ENCODE results near the gene ZNF254.
"Not testable (repeated sequence)": the region's sequence is repeated elsewhere in the genome, so short reads cannot be mapped to it uniquely, and the experiment has no call there.

ZNF254 gene

DNA sequence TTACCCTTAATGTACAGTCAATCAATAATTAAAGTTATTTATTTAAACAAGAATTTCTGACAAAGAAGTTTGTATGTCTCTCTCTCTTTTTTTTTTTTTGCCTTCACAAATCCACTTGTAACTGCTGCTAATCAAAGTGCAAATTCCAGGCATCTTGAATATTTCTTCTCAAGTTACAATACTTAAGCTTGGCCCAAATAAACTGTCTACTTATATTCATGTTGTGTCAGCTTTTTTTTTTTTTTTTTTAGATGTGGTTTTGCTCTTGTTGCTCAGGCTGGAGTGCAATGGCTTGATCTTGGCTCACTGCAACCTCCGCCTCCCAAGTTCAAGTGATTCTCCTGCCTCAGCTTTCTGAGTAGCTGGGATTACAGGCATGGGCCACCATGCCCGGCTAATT, 13.6 kb downstream of the ZNF254 start:
- Mint-ChIP-seq H3K9me3 (ENCODE audit: low read depth) (peaks cover 11% of the 10 kb centered on the region), H3K4me1 (ENCODE audit: low read depth) (peaks cover 22% of the 10 kb centered on the region), H3K36me3 (peaks cover 45% of the 10 kb centered on the region)
- not testable (repeated sequence) for H3K4me3 Mint-ChIP-seq, H3K27me3 Mint-ChIP-seq, H3K27ac Mint-ChIP-seq

DNA sequence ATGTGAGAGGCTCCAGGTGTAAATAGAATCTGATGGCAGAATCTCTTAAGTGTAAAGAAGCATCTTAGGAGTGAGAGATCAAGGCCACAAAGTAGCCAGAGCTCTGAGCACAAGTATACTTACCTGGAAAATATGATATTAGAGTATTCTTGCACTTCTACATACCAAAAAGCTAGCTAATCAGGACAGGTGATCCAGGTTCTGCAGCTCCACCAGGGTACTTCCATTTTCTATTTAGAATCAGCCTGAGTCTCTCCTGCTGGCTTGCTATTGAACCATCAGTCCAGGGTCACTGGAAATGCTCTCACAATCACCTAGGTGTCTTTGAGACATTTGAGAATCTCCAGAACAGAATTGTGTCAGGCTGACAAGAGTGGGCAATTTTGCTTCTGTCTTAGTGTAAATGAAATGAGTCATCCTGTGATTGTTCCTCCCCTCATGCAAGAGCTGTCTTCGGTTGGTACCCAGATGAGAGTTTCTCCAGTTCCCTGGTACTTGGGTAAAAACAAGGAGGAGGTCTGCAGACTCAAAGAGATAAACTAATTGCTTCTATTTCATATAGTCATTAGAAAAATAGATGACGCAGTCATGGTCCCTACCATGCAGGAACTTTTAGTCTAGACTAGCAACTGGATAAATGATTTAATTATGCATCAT, 14.6 kb downstream of the ZNF254 start:
- Mint-ChIP-seq H3K4me1 (ENCODE audit: low read depth) (peaks cover 16% of the 10 kb centered on the region), H3K9me3 (ENCODE audit: low read depth) (peaks cover 10% of the 10 kb centered on the region), H3K36me3 (peaks cover 47% of the 10 kb centered on the region), H3K27me3 (no peaks in the 10 kb centered on the region), H3K4me3 (no peak overlapping the region), H3K27ac (no peak overlapping the region)

DNA sequence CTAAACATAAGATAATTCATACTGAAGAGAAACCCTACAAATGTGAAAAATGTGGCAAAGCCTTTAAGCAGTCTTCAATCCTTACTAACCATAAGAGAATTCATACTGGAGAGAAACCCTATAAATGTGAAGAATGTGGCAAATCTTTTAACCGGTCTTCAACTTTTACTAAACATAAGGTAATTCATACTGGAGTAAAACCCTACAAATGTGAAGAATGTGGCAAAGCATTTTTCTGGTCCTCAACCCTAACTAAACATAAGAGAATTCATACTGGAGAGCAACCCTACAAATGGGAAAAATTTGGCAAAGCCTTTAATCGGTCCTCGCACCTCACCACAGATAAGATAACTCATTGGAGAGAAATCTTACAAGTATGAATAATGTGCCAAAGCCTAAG, 40.6 kb downstream of the ZNF254 start:
- Mint-ChIP-seq H3K4me3 (no peak overlapping the region), H3K27me3 (no peaks in the 10 kb centered on the region)

DNA sequence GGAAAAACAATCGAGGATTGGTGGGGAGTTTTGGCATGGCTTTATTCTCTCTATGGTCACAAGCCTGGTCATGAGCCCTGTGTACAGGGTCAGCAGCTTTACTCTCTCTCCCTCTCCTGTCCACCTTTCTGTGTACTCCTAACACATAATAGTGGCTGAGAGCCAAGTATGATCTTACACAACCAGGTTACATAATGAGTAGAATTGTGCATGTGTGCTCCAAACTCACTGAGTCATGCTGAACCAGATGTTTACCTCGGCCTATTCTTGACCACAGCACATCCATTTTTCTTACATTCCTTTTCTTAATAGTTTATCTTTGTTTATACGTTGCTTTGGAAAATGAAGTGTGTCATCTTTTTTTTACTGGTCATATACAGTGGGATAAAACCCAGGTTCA, 53.1 kb downstream of the ZNF254 start:
- no peaks in the 10 kb centered on the region for H3K4me1 Mint-ChIP-seq (ENCODE audit: low read depth)
- no peak overlapping the region for H3K27ac Mint-ChIP-seq
- no peaks in the 10 kb centered on the region for H3K27me3 Mint-ChIP-seq
- H3K4me3 Mint-ChIP-seq = no peak overlapping the region
- peaks cover 20% of the 10 kb centered on the region for H3K9me3 Mint-ChIP-seq (ENCODE audit: low read depth)
- peaks cover 29% of the 10 kb centered on the region for H3K36me3 Mint-ChIP-seq

More for the DNA sequence above, 40.6 kb downstream of the ZNF254 start:
- no peak overlapping the region for H3K27ac Mint-ChIP-seq
- no peaks in the 10 kb centered on the region for H3K4me1 Mint-ChIP-seq (ENCODE audit: low read depth)
- H3K36me3 Mint-ChIP-seq = peaks cover 49% of the 10 kb centered on the region
- H3K9me3 Mint-ChIP-seq (ENCODE audit: low read depth) = peaks cover 30% of the 10 kb centered on the region

DNA sequence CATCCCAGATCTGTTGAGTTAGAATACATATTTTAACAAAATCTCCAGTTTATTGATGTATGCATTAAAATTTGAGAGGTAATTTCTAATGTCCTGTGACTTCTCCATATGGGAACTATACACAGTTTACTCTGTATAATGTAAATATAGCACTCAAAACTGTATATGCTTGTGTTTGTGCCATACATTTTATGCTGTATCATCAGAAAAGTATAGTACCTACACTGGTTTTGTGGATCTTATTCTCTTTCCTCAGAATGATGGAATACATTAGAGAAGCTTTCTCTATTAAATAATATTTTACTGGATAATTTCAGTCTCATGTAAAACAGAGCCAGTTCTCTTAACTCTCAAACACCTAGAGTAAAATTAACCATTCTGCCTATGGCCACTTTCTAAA, 53.6 kb downstream of the ZNF254 start:
- H3K27ac Mint-ChIP-seq = no peak overlapping the region
- peaks cover 20% of the 10 kb centered on the region for H3K9me3 Mint-ChIP-seq (ENCODE audit: low read depth)
- no peaks in the 10 kb centered on the region for H3K4me1 Mint-ChIP-seq (ENCODE audit: low read depth)
- H3K27me3 Mint-ChIP-seq = no peaks in the 10 kb centered on the region
- no peak overlapping the region for H3K4me3 Mint-ChIP-seq
- peaks cover 30% of the 10 kb centered on the region for H3K36me3 Mint-ChIP-seq

DNA sequence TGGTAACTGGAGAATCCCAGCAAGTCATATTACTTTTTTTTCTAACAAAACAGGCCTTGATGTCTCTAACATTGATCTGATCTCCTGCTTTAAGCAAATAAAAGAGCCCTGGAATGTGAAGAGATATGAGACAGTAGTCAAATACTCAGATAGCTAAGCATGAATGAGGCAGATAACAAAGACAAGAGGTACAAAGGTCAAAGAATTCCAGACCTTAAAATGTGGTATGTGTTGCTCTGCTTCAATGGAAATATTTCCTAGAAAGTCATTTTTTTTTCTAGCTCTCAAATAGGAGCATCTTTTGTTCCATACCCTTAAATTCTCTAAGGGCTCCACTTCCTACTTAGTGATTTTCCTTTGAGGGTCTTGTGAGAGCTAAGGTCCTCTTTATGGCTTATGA, 54.6 kb downstream of the ZNF254 start:
- H3K9me3 Mint-ChIP-seq (ENCODE audit: low read depth) = peaks cover 22% of the 10 kb centered on the region
- H3K4me1 Mint-ChIP-seq (ENCODE audit: low read depth) = no peaks in the 10 kb centered on the region
- H3K27me3 Mint-ChIP-seq = no peaks in the 10 kb centered on the region
- H3K4me3 Mint-ChIP-seq = no peak overlapping the region
- H3K27ac Mint-ChIP-seq = no peak overlapping the region
- H3K36me3 Mint-ChIP-seq = peaks cover 24% of the 10 kb centered on the region

DNA sequence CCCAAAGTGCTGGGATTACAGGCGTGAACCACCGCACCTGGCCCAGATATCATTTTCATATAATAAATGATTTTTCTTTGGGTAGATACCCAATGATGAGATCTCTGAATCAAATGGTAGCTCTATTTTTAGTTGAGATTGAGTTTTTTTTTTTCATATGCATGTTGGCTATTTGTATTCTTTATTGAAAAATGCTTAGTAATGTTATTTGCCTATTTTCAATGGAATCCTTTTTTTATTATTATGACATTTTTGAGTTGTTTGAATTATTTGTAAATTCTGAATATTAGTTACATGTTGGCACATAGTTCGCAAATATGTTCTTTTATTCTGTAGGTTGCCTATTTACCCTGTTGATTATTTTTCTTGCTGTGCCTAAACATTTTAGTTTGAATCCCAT, 55.8 kb downstream of the ZNF254 start:
- peaks cover 21% of the 10 kb centered on the region for H3K36me3 Mint-ChIP-seq
- H3K4me3 Mint-ChIP-seq = no peak overlapping the region
- no peaks in the 10 kb centered on the region for H3K27me3 Mint-ChIP-seq
- peaks cover 21% of the 10 kb centered on the region for H3K9me3 Mint-ChIP-seq (ENCODE audit: low read depth)
- no peak overlapping the region for H3K27ac Mint-ChIP-seq
- H3K4me1 Mint-ChIP-seq (ENCODE audit: low read depth) = no peaks in the 10 kb centered on the region

DNA sequence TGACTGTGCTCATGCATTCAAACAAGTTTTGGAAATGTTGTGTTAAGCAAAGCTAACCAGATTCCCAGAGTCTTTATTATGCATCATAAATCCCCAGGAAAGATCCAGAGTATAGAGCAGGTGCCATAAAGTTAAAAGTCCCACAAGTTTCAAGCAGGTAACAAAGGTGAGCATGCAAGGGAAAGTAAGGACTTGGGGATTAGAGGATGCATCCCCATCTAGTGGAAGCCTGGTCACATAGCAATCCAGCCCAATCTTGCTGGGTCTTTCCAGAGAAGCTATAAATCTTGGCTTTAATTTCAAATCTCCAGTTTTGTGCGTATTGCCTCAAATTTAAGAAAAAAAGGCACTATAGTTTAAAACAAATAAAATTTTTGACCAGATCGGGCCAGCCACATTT, 72.7 kb downstream of the ZNF254 start:
- Mint-ChIP-seq H3K4me1 (ENCODE audit: low read depth) (no peaks in the 10 kb centered on the region), H3K27me3 (no peaks in the 10 kb centered on the region), H3K27ac (no peak overlapping the region), H3K4me3 (no peak overlapping the region), H3K9me3 (ENCODE audit: low read depth) (peaks cover 40% of the 10 kb centered on the region), H3K36me3 (peaks cover 26% of the 10 kb centered on the region)

DNA sequence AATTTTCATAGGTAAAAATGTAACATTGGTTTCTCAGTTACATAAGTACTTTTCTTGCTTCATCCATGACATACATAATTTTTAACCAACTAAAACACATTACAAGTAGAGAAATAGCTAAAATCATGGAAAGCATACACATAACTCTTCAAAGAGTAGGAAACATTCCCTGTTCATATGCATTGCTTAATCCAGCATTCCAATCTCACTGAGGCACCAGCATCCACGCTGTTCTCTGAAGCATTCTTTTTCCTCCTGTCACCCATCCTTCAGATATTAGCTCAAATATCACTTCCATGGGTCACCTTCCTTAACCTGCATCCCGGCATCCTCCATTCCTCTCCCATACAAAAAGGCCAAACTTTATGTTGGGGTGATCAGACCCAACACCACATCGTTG, 79.1 kb downstream of the ZNF254 start:
- Mint-ChIP-seq H3K4me3 (no peak overlapping the region), H3K4me1 (ENCODE audit: low read depth) (no peaks in the 10 kb centered on the region), H3K27ac (no peak overlapping the region), H3K27me3 (no peaks in the 10 kb centered on the region), H3K36me3 (peaks cover 27% of the 10 kb centered on the region), H3K9me3 (ENCODE audit: low read depth) (peaks cover 56% of the 10 kb centered on the region)

DNA sequence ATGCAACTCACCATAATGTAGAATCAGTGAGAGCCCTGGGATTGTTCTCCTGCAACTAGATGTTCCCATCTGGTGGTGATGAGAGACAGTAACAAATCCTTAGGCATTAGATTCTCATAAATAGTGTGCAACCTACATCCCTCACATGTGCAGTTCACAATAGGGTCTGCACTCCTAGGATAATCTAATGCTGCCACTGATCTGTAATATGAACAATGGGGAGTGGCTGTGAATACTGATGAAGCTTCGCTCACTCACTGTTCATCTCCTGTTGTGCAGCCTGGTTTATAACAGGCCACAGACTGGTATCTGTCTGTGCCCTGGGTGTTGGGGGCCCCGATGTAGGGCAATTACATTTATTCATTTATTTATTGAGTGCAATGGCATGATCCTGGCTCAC, 86.9 kb downstream of the ZNF254 start:
- no peak overlapping the region for H3K27ac Mint-ChIP-seq
- peaks cover 30% of the 10 kb centered on the region for H3K9me3 Mint-ChIP-seq (ENCODE audit: low read depth)
- H3K4me3 Mint-ChIP-seq = no peak overlapping the region
- H3K27me3 Mint-ChIP-seq = no peaks in the 10 kb centered on the region
- no peaks in the 10 kb centered on the region for H3K4me1 Mint-ChIP-seq (ENCODE audit: low read depth)
- H3K36me3 Mint-ChIP-seq = peaks cover 13% of the 10 kb centered on the region

DNA sequence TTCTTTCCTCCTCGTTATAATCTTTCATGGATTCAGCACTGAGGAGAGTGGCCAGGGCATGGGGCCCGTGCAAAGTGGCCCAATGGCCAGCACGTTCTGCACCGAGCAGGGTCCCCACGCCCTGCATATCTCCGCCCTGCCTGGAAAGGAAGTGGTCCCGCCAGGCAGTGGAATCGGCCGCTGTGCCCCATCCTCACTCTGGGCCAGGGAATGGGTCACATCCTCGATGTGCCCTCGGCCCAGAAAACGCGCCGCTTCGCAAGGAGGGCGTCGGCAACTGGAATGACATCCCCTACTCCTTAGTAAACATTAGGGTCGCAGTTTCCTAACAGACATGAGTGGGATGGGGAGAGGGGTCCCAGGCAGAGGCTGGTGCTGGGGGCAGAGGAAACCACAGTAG, 90.7 kb downstream of the ZNF254 start:
- Mint-ChIP-seq H3K4me3 (no peak overlapping the region), H3K4me1 (ENCODE audit: low read depth) (no peaks in the 10 kb centered on the region), H3K9me3 (ENCODE audit: low read depth) (peaks cover 16% of the 10 kb centered on the region), H3K27me3 (no peaks in the 10 kb centered on the region), H3K27ac (no peak overlapping the region), H3K36me3 (peaks cover 6% of the 10 kb centered on the region)

DNA sequence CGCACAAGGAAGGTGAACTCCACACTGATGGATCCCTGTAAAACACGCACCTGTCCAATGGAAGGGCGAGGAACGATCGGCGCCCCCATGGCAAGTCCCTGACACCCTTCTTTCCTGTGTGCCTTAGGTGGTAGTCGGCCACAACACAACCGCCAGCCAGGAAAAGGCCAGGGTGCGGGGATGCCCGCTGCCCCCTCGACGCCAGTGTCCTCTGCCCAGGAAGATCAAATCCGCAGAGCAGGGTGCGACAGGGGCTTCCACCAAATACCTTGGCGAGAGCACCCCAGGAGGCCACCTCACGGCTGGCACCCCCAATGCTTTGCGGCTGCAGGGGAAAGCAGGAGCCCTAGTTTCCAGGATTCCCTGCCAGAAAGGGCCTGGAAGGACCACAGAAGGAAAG, 91.2 kb downstream of the ZNF254 start:
- H3K9me3 Mint-ChIP-seq (ENCODE audit: low read depth) = peaks cover 15% of the 10 kb centered on the region
- H3K27me3 Mint-ChIP-seq = no peaks in the 10 kb centered on the region
- no peak overlapping the region for H3K27ac Mint-ChIP-seq
- no peaks in the 10 kb centered on the region for H3K4me1 Mint-ChIP-seq (ENCODE audit: low read depth)
- no peak overlapping the region for H3K4me3 Mint-ChIP-seq
- peaks cover 6% of the 10 kb centered on the region for H3K36me3 Mint-ChIP-seq

Data from activated naive CD8-positive, alpha-beta T cell (primary cell).